Panc1 (cell line): ENCODE data around the gene CHMP6.

Experiments
- CTCF ChIP-seq: fragments of 450-650 bp; IDR thresholded peaks from 2 replicates; pipeline ENCODE4 v1.5.1; 2017; ENCODE audit warnings: mild to moderate bottlenecking
- POLR2AphosphoS5 ChIP-seq: IDR thresholded peaks from 2 replicates; pipeline ENCODE4 v1.6.1; 2012; ENCODE audit warnings: mild to moderate bottlenecking, low read depth, low read length, moderate library complexity
- TCF7L2 ChIP-seq: IDR thresholded peaks from 2 replicates; pipeline ENCODE4 v1.6.1; 2011; ENCODE audit warnings: mild to moderate bottlenecking, low read depth, low read length, inconsistent platforms

GRCh38 chr17:80986046-80986445 is 5.6 kb upstream of the CHMP6 start:
- TF ChIP-seq CTCF (no peak), POLR2AphosphoS5 (no peak), TCF7L2 (no peak)
